Sigmoid colon (tissue), 7 donors: ENCODE data around the gene SLIT3. TPM values are rescaled to one million over a fixed set of nuclear protein-coding genes. Genes with fewer than 3 reads are reported as not detected.
"Not testable (repeated sequence)": the region's sequence is repeated elsewhere in the genome, so short reads cannot be mapped to it uniquely, and the experiment has no call there.

Experiments
- DNase-seq: peaks from one replicate; pipeline ENCODE4 v3.0.0-alpha.2; 2019
- H3K27ac ChIP-seq, 4 donors: fragments of 200-600 bp; sonication (generic); one replicate each; pipeline ENCODE4 v1.5.1; 2016 to 2019; ENCODE audit warnings: mild to moderate bottlenecking in 1 of 4
- H3K27me3 ChIP-seq, 3 donors: fragments of 200-600 bp; sonication (generic); one replicate each; pipeline ENCODE4 v1.5.1; 2019; ENCODE audit warnings: mild to moderate bottlenecking in 1 of 3
- H3K36me3 ChIP-seq, 4 donors: fragments of 200-600 bp; sonication (generic); one replicate each; pipeline ENCODE4 v1.5.1; 2016 to 2019
- H3K4me1 ChIP-seq, 4 donors: fragments of 200-600 bp; sonication (generic); one replicate each; pipeline ENCODE4 v1.5.1; 2017 to 2019
- H3K4me3 ChIP-seq, 4 donors: fragments of 200-600 bp; sonication (generic); one replicate each; pipeline ENCODE4 v1.5.1; 2017 to 2019; ENCODE audit warnings: mild to moderate bottlenecking in 2 of 4, moderate library complexity in 1 of 4
- H3K9me3 ChIP-seq, 4 donors: fragments of 200-600 bp in 3 of 4; sonication (generic) in 3 of 4; one replicate each; pipeline versions ENCODE4 v1.5.1 to v1.6.1; 2013 to 2019
- EP300 ChIP-seq, 4 donors: sonication (generic); formaldehyde crosslinking; IDR thresholded peaks; one replicate each; pipeline ENCODE4 v1.6.1; 2017; ENCODE audit warnings: antibody characterized with exemption in 4 of 4
- POLR2A ChIP-seq, 2 donors: fragments of 450-650 bp; IDR thresholded peaks; one replicate each; pipeline ENCODE4 v1.6.1; 2016; ENCODE audit warnings: antibody characterized with exemption in 2 of 2, mild to moderate bottlenecking in 2 of 2, moderate library complexity in 2 of 2
- POLR2AphosphoS5 ChIP-seq, 4 donors: sonication (generic); formaldehyde crosslinking; IDR thresholded peaks; one replicate each; pipeline ENCODE4 v1.6.1; 2017; ENCODE audit warnings: antibody characterized with exemption in 4 of 4
- WGBS, 2 donors: extraction: QIAGEN DNeasy Blood & Tissue Kit; methylation state at CpG; one replicate each; pipeline ENCODE4 v1.1.7; 2013; 5-methylcytosine and 5-hydroxymethylcytosine counted together
- intact Hi-C: fragments of 100-400 bp; cut with DNase I; formaldehyde crosslinking; loops from one replicate; pipeline ENCODE4 v1.15.1; 2023
- polyA plus RNA-seq, 3 donors: library from polyadenylated mRNA; stranded (reverse); fragments of 200-250 nt; gene quantifications; one replicate each; pipeline ENCODE4 v1.2.3, GENCODE V29; 2013
- total RNA-seq, 4 donors: library from RNA; depleted of rRNA; stranded (reverse); fragments of >200 nt; gene quantifications; one replicate each; pipeline ENCODE4 v1.1.0, GENCODE V29; 2016
- TF ChIP-seq, protein P1 (sequence below), 4 experiments: fragments of 450-650 bp in 3 of 4; fragments of 200-600 bp in 1 of 4; IDR thresholded peaks; one replicate each; pipeline ENCODE4 v1.5.1; 2016 to 2019; ENCODE audit warnings: antibody characterized with exemption in 4 of 4, mild to moderate bottlenecking in 3 of 4, moderate library complexity in 2 of 4
- donor health status: healthy with polysubstance abuse.
- donor health status: Bipolar disorder and iron deficiency.
- donor health status: healthy.

SLIT3 gene
- total and polyA plus RNA-seq, 7 donors: 0.23 to 46.3 (median 30.0) TPM

DNA sequence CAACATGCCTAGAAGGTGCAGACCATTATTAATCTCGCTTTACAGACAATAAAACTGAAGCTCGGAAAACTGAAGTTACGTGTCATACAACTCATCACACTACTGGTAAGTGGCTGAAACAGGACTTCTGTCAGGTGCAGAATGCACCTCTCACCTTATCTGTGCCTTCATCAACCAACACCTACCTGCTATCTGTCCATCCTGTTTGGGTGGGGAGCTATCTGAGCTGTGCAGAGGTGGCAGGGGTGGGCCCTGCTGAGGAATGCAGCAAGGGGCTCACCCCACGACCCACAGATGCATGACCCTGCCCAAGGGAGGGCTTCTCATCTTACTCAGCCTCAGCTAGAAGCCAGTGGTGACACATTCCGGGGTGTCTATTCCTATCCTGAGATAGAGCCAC, 81.6 kb downstream of the SLIT3 start:
- no peaks in the 10 kb centered on the region for H3K36me3 ChIP-seq
- H3K4me1 ChIP-seq: no peaks in the 10 kb centered on the region
- TF ChIP-seq POLR2A (IDR thresholded peaks at IDR 0.05) (no peak), EP300 (IDR thresholded peaks at IDR 0.05) (no peak), POLR2AphosphoS5 (IDR thresholded peaks at IDR 0.05) (no peak)
- TF ChIP-seq, protein P1, sequence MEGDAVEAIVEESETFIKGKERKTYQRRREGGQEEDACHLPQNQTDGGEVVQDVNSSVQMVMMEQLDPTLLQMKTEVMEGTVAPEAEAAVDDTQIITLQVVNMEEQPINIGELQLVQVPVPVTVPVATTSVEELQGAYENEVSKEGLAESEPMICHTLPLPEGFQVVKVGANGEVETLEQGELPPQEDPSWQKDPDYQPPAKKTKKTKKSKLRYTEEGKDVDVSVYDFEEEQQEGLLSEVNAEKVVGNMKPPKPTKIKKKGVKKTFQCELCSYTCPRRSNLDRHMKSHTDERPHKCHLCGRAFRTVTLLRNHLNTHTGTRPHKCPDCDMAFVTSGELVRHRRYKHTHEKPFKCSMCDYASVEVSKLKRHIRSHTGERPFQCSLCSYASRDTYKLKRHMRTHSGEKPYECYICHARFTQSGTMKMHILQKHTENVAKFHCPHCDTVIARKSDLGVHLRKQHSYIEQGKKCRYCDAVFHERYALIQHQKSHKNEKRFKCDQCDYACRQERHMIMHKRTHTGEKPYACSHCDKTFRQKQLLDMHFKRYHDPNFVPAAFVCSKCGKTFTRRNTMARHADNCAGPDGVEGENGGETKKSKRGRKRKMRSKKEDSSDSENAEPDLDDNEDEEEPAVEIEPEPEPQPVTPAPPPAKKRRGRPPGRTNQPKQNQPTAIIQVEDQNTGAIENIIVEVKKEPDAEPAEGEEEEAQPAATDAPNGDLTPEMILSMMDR (IDR thresholded peaks at IDR 0.05): no peak
- intact Hi-C loops: no loop called here
- no peak overlapping the region for H3K4me3 ChIP-seq
- DNase-seq: no peak
- WGBS, 2 donors: 39 to 55% methylated on average over 5 of the region's 5 CpGs
- no peaks in the 10 kb centered on the region for H3K9me3 ChIP-seq
- no peaks in the 10 kb centered on the region for H3K27me3 ChIP-seq
- H3K27ac ChIP-seq: no peak overlapping the region

- Histone ChIP-seq H3K9me3 (no peaks in the 10 kb centered on the region), H3K27ac (no peak overlapping the region), H3K36me3 (no peaks in the 10 kb centered on the region), H3K4me3 (no peak overlapping the region), H3K27me3 (no peaks in the 10 kb centered on the region), H3K4me1 (no peaks in the 10 kb centered on the region)
- intact Hi-C loops: no loop called here
- DNase-seq: no peak
- TF ChIP-seq, protein P1 (IDR thresholded peaks at IDR 0.05): no peak
- TF ChIP-seq POLR2A (IDR thresholded peaks at IDR 0.05): no peak
- no peak for TF ChIP-seq POLR2AphosphoS5 (IDR thresholded peaks at IDR 0.05)
- no peak for TF ChIP-seq EP300 (IDR thresholded peaks at IDR 0.05)
- 9 to 47% methylated on average over 4 of the region's 4 CpGs for WGBS, 2 donors
Measured at GRCh38 chr5:169218861-169219260, 82.1 kb downstream of the SLIT3 start.

- intact Hi-C loops: no loop called here
- no peak for DNase-seq
- Histone ChIP-seq H3K4me3 (no peak overlapping the region), H3K4me1 (no peaks in the 10 kb centered on the region), H3K27ac (no peak overlapping the region), H3K27me3 (no peaks in the 10 kb centered on the region), H3K36me3 (no peaks in the 10 kb centered on the region), H3K9me3 (no peaks in the 10 kb centered on the region)
- 51 to 83% methylated on average over 2 of the region's 2 CpGs for WGBS, 2 donors
- TF ChIP-seq, protein P1 (IDR thresholded peaks at IDR 0.05): no peak
- no peak for TF ChIP-seq POLR2AphosphoS5 (IDR thresholded peaks at IDR 0.05)
- TF ChIP-seq POLR2A (IDR thresholded peaks at IDR 0.05): no peak
- TF ChIP-seq EP300 (IDR thresholded peaks at IDR 0.05): no peak
Measured at GRCh38 chr5:169218176-169218575, 82.8 kb downstream of the SLIT3 start.

- Histone ChIP-seq H3K36me3 (no peaks in the 10 kb centered on the region), H3K27ac (no peak overlapping the region), H3K9me3 (no peaks in the 10 kb centered on the region), H3K27me3 (no peaks in the 10 kb centered on the region), H3K4me3 (no peak overlapping the region), H3K4me1 (no peaks in the 10 kb centered on the region)
- no peak for TF ChIP-seq EP300 (IDR thresholded peaks at IDR 0.05)
- TF ChIP-seq, protein P1 (IDR thresholded peaks at IDR 0.05): no peak
- no peak for TF ChIP-seq POLR2AphosphoS5 (IDR thresholded peaks at IDR 0.05)
- intact Hi-C loops: no loop called here
- whole genome bisulfite sequencing, 2 donors: 79 to 84% methylated on average over 8 of the region's 8 CpGs
- DNase-seq: no peak
Measured at GRCh38 chr5:169216866-169217265, 84.1 kb downstream of the SLIT3 start.

- Histone ChIP-seq H3K4me1 (no peaks in the 10 kb centered on the region), H3K27ac (no peak overlapping the region), H3K36me3 (no peaks in the 10 kb centered on the region), H3K4me3 (no peak overlapping the region), H3K9me3 (no peaks in the 10 kb centered on the region), H3K27me3 (no peaks in the 10 kb centered on the region)
- intact Hi-C loops: no loop called here
- TF ChIP-seq POLR2A (IDR thresholded peaks at IDR 0.05): no peak
- no peak for TF ChIP-seq EP300 (IDR thresholded peaks at IDR 0.05)
- TF ChIP-seq POLR2AphosphoS5 (IDR thresholded peaks at IDR 0.05): no peak
- TF ChIP-seq, protein P1 (IDR thresholded peaks at IDR 0.05): no peak
- no peak for DNase-seq
Measured at GRCh38 chr5:169213479-169213878, 87.5 kb downstream of the SLIT3 start.

GRCh38 chr5:169211761-169212160, 89.2 kb downstream of the SLIT3 start:
- H3K36me3 ChIP-seq, H3K9me3 ChIP-seq, intact Hi-C loops, H3K27ac ChIP-seq, H3K27me3 ChIP-seq, H3K4me1 ChIP-seq, H3K4me3 ChIP-seq, DNase-seq: not testable (repeated sequence)
- 88 to 94% methylated on average over 3 of the region's 3 CpGs for WGBS, 2 donors
